Neural cell (in vitro differentiated cells): ENCODE measurements around the gene GPSM3.

Experiments
- EP300 ChIP-seq: fragments of 450-650 bp; conservative IDR thresholded peaks from 2 replicates; pipeline ENCODE4 v1.6.1; 2014; ENCODE audit warnings: antibody characterized with exemption, mild to moderate bottlenecking, moderate library complexity; ENCODE audit not compliant: poor library complexity, severe bottlenecking
- EZH2 ChIP-seq: fragments of 200-600, 300-800 bp; shearing (Covaris generic), sonication (generic); IDR thresholded peaks from 2 replicates; pipeline ENCODE4 v1.6.1; 2014; ENCODE audit warnings: antibody characterized with exemption, low read length, borderline replicate concordance, mild to moderate bottlenecking; ENCODE audit not compliant: insufficient read depth, poor library complexity, severe bottlenecking
- MXI1 ChIP-seq: fragments of 450-650 bp; conservative IDR thresholded peaks from 2 replicates; pipeline ENCODE4 v1.6.1; 2014; ENCODE audit warnings: antibody characterized with exemption, mild to moderate bottlenecking; ENCODE audit not compliant: poor library complexity, severe bottlenecking
- SMC3 ChIP-seq: fragments of 450-650 bp; conservative IDR thresholded peaks from 2 replicates; pipeline ENCODE4 v1.6.1; 2014; ENCODE audit warnings: antibody characterized with exemption, mild to moderate bottlenecking, moderate library complexity; ENCODE audit not compliant: poor library complexity
- TAF1 ChIP-seq: IDR thresholded peaks from 2 replicates; pipeline ENCODE4 v1.6.1; 2012; ENCODE audit warnings: low read depth
- TF ChIP-seq, protein P1 (sequence below): fragments of 450-650 bp; IDR thresholded peaks from 2 replicates; pipeline ENCODE4 v1.5.1; 2014; ENCODE audit warnings: antibody characterized with exemption, mild to moderate bottlenecking, moderate library complexity; ENCODE audit not compliant: poor library complexity, severe bottlenecking
- TF ChIP-seq, protein P2 (sequence below): IDR thresholded peaks from 2 replicates; pipeline ENCODE4 v1.6.1; 2012; ENCODE audit warnings: borderline replicate concordance

DNA sequence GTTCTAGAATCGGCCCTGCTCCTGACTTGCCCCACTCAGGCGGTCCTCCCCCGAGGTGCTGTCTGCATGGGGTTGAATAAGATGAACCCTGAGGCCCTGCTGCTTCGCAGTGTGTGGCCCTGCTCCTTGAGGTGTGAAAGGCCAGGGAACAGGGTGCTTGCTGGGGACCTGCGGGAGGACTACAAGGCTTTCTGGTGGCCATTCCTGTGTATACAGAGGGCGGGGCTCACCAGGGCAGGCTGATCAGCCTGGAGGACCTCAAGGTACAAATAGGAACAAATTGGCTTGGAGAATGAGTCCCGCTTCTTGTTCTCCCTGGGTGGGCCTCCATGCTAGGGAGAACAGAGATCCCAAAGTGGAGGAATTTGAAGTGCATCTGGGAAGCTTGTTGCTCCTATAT is 25.7 kb upstream of the GPSM3 start:
- TF ChIP-seq, protein P1, sequence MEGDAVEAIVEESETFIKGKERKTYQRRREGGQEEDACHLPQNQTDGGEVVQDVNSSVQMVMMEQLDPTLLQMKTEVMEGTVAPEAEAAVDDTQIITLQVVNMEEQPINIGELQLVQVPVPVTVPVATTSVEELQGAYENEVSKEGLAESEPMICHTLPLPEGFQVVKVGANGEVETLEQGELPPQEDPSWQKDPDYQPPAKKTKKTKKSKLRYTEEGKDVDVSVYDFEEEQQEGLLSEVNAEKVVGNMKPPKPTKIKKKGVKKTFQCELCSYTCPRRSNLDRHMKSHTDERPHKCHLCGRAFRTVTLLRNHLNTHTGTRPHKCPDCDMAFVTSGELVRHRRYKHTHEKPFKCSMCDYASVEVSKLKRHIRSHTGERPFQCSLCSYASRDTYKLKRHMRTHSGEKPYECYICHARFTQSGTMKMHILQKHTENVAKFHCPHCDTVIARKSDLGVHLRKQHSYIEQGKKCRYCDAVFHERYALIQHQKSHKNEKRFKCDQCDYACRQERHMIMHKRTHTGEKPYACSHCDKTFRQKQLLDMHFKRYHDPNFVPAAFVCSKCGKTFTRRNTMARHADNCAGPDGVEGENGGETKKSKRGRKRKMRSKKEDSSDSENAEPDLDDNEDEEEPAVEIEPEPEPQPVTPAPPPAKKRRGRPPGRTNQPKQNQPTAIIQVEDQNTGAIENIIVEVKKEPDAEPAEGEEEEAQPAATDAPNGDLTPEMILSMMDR = no peak
- TF ChIP-seq MXI1 (no peak), EP300 (no peak), EZH2 (no peak), SMC3 (no peak), TAF1 (no peak)
- TF ChIP-seq, protein P2, sequence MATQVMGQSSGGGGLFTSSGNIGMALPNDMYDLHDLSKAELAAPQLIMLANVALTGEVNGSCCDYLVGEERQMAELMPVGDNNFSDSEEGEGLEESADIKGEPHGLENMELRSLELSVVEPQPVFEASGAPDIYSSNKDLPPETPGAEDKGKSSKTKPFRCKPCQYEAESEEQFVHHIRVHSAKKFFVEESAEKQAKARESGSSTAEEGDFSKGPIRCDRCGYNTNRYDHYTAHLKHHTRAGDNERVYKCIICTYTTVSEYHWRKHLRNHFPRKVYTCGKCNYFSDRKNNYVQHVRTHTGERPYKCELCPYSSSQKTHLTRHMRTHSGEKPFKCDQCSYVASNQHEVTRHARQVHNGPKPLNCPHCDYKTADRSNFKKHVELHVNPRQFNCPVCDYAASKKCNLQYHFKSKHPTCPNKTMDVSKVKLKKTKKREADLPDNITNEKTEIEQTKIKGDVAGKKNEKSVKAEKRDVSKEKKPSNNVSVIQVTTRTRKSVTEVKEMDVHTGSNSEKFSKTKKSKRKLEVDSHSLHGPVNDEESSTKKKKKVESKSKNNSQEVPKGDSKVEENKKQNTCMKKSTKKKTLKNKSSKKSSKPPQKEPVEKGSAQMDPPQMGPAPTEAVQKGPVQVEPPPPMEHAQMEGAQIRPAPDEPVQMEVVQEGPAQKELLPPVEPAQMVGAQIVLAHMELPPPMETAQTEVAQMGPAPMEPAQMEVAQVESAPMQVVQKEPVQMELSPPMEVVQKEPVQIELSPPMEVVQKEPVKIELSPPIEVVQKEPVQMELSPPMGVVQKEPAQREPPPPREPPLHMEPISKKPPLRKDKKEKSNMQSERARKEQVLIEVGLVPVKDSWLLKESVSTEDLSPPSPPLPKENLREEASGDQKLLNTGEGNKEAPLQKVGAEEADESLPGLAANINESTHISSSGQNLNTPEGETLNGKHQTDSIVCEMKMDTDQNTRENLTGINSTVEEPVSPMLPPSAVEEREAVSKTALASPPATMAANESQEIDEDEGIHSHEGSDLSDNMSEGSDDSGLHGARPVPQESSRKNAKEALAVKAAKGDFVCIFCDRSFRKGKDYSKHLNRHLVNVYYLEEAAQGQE = no peak
